Adrenal gland (tissue), 12 donors: ENCODE measurements around the gene DNAH8. TPM values are rescaled to one million over a fixed set of nuclear protein-coding genes. Genes with fewer than 3 reads are reported as not detected.

ENCODE experiments used
- DNase-seq, 7 donors: peaks; one replicate each; pipeline ENCODE4 v3.0.0-alpha.2; 2019 to 2020
- H3K27ac ChIP-seq, 5 donors: fragments of 200-600 bp; sonication (generic) in 4 of 5; 1 replicate in 3 of 5; 2 replicates in 2 of 5; pipeline versions ENCODE4 v1.5.1 to v1.8.0; 2016 to 2020; ENCODE audit warnings: mild to moderate bottlenecking in 1 of 5
- H3K27me3 ChIP-seq: fragments of 200-600 bp; 2 replicates; pipeline ENCODE4 v1.8.0; 2021
- H3K36me3 ChIP-seq, 2 donors: fragments of 200-600 bp; replicated peaks in 1 of 2; 1 replicate in 1 of 2; 2 replicates in 1 of 2; pipeline versions ENCODE4 v1.5.1 to v1.8.0; 2018 to 2022
- H3K4me1 ChIP-seq, 2 donors: fragments of 200-600 bp; replicated peaks in 1 of 2; 1 replicate in 1 of 2; 2 replicates in 1 of 2; pipeline versions ENCODE4 v1.5.1 to v1.8.0; 2018 to 2021
- H3K4me3 ChIP-seq, 4 donors: fragments of 200-600 bp; sonication (generic) in 3 of 4; one replicate each; pipeline ENCODE4 v1.5.1; 2016 to 2018
- H3K9me3 ChIP-seq, 3 donors: fragments of 200-600 bp; sonication (generic) in 1 of 3; replicated peaks in 1 of 3; 1 replicate in 2 of 3; 2 replicates in 1 of 3; pipeline versions ENCODE4 v1.5.1 to v1.8.0; 2016 to 2021
- CTCF ChIP-seq, 6 experiments: fragments of 450-650 bp in 4 of 6; fragments of 200-600 bp in 2 of 6; sonication (generic) in 1 of 6; IDR thresholded peaks; 1 replicate in 5 of 6; 2 replicates in 1 of 6; pipeline versions ENCODE4 v1.5.1 to v1.8.0; 2016 to 2021; ENCODE audit warnings: antibody characterized with exemption in 6 of 6, mild to moderate bottlenecking in 2 of 6, moderate library complexity in 1 of 6
- POLR2A ChIP-seq, 2 donors: fragments of 450-650 bp; IDR thresholded peaks; one replicate each; pipeline ENCODE4 v1.6.1; 2017; ENCODE audit warnings: antibody characterized with exemption in 2 of 2, mild to moderate bottlenecking in 2 of 2, moderate library complexity in 1 of 2
- WGBS, 4 donors: extraction: QIAGEN DNeasy Blood & Tissue Kit in 2 of 4; methylation state at CpG; one replicate each; pipeline versions ENCODE4 v1.1.5 to v1.1.7; 2013 to 2017; 5-methylcytosine and 5-hydroxymethylcytosine counted together
- intact Hi-C, 2 donors: fragments of 100-400 bp; cut with DNase I; formaldehyde crosslinking; loops; one replicate each; pipeline versions ENCODE4 v1.14.1 to v1.15.0; 2022 to 2023
- polyA plus RNA-seq, 3 donors: library from polyadenylated mRNA; stranded (reverse); fragments of 200-250 nt in 2 of 3; fragments of 350-450 nt in 1 of 3; fragmentation: Illumina TruSeq in 1 of 3; extraction: RNeasy Lipid Tissue Mini Kit (QIAGEN cat#74804) in 1 of 3; gene quantifications; one replicate each; pipeline ENCODE4 v1.2.3, GENCODE V29; 2013 to 2014
- total RNA-seq, 9 donors: library from RNA; depleted of rRNA in 4 of 9; stranded (reverse); fragments of >200 nt in 4 of 9; fragments of 120-200 nt in 1 of 9; fragmentation: NEBNext Ultra II Directional in 1 of 9; extraction: Animal tissue kit (Norgen Biotek cat#: 25700) in 1 of 9; gene quantifications; one replicate each; pipeline versions ENCODE4 v1.1.0 to v1.2.4, GENCODE V29; 2013 to 2023
- donor health status: healthy with polysubstance abuse.
- donor health status: Bipolar disorder and iron deficiency.
- donor health status: DM: yes; HTN: yes; CAD: no.
- donor health status: DM: no; HTN: no; CAD: no.
- donor health status: DM: no; HTN: no; CAD: no.
- donor health status: DM: yes; HTN: yes; CAD: no.

DNAH8 gene
- total and polyA plus RNA-seq, 12 donors: under 0.01 to 0.02 TPM; not detected in 10

GRCh38 chr6:38799529-38800184 lies 84.5 kb downstream of the DNAH8 start:
- Histone ChIP-seq H3K36me3 (no peaks in the 10 kb centered on the region), H3K27me3 (peaks cover 5% of the 10 kb centered on the region), H3K4me1 (no peaks in the 10 kb centered on the region), H3K27ac (no peak overlapping the region), H3K4me3 (no peak overlapping the region), H3K9me3 (no peaks in the 10 kb centered on the region)
- WGBS, 4 donors: 42 to 70% (median 59%) methylated on average over 2 of the region's 2 CpGs
- intact Hi-C loops: no loop called here
- TF ChIP-seq CTCF (IDR thresholded peaks at IDR 0.05): no peak
- TF ChIP-seq POLR2A (IDR thresholded peaks at IDR 0.05): no peak
- DNase-seq: no peak

GRCh38 chr6:38801305-38801704 lies 86.2 kb downstream of the DNAH8 start:
- 50 to 60% (median 57%) methylated on average over 4 of the region's 4 CpGs for WGBS, 4 donors
- no peak overlapping the region for H3K4me3 ChIP-seq
- no peak for DNase-seq
- no peak for TF ChIP-seq POLR2A (IDR thresholded peaks at IDR 0.05)
- TF ChIP-seq CTCF (IDR thresholded peaks at IDR 0.05): no peak
- no peak overlapping the region for H3K27ac ChIP-seq
- no peaks in the 10 kb centered on the region for H3K36me3 ChIP-seq
- H3K4me1 ChIP-seq: no peaks in the 10 kb centered on the region
- H3K27me3 ChIP-seq: peaks cover 5% of the 10 kb centered on the region
- H3K9me3 ChIP-seq: no peaks in the 10 kb centered on the region
- intact Hi-C loops: no loop called here

- H3K4me1 ChIP-seq: no peaks in the 10 kb centered on the region
- no peak for TF ChIP-seq CTCF (IDR thresholded peaks at IDR 0.05)
- TF ChIP-seq POLR2A (IDR thresholded peaks at IDR 0.05): no peak
- intact Hi-C loops: no loop called here
- no peaks in the 10 kb centered on the region for H3K36me3 ChIP-seq
- H3K27me3 ChIP-seq: peaks cover 5% of the 10 kb centered on the region
- no peaks in the 10 kb centered on the region for H3K9me3 ChIP-seq
- DNase-seq: no peak
- H3K4me3 ChIP-seq: no peak overlapping the region
- H3K27ac ChIP-seq: no peak overlapping the region
These were observed 87.4 kb downstream of the DNAH8 start for GRCh38 chr6:38802497-38802896.

GRCh38 chr6:38803129-38803528 lies 88.0 kb downstream of the DNAH8 start:
- H3K4me3 ChIP-seq: no peak overlapping the region
- H3K9me3 ChIP-seq: no peaks in the 10 kb centered on the region
- no peak for DNase-seq
- H3K27me3 ChIP-seq: peaks cover 5% of the 10 kb centered on the region
- intact Hi-C loops: no loop called here
- no peak for TF ChIP-seq POLR2A (IDR thresholded peaks at IDR 0.05)
- no peak for TF ChIP-seq CTCF (IDR thresholded peaks at IDR 0.05)
- 59 to 77% (median 70%) methylated on average over 3 of the region's 3 CpGs for WGBS, 4 donors
- H3K27ac ChIP-seq: no peak overlapping the region
- no peaks in the 10 kb centered on the region for H3K4me1 ChIP-seq
- no peaks in the 10 kb centered on the region for H3K36me3 ChIP-seq
